Keratinocyte (primary cell): ENCODE results near the gene MIGA1. TPM values are rescaled to one million over a fixed set of nuclear protein-coding genes. Genes with fewer than 3 reads are reported as not detected.
"Not testable (repeated sequence)": the region's sequence is repeated elsewhere in the genome, so short reads cannot be mapped to it uniquely, and the experiment has no call there.

Experiments used
- DNase-seq: peaks from one replicate; pipeline ENCODE4 v3.0.0-alpha.2; 2011; ENCODE audit warnings: low read depth, missing footprints, low spot score
- FAIRE-seq: peaks from 2 replicates; lab custom pipeline; 2011; peaks lifted over from hg19 to GRCh38; lab: Jason Lieb, UNC
- H2AFZ ChIP-seq: 2 replicates; pipeline ENCODE4 v1.6.0; 2012; ENCODE audit warnings: low read length, control low read depth, inconsistent platforms; ENCODE audit not compliant: control insufficient read depth
- H3K27ac ChIP-seq: 2 replicates; pipeline ENCODE4 v1.5.1; 2011; ENCODE audit warnings: low read length; ENCODE audit not compliant: control insufficient read depth, insufficient read depth
- H3K27me3 ChIP-seq: 3 replicates; pipeline ENCODE4 v1.6.0; 2011; ENCODE audit warnings: low read length; ENCODE audit not compliant: control insufficient read depth, insufficient read depth; ENCODE audit errors: extremely low read depth
- H3K36me3 ChIP-seq, 2 experiments: 2 replicates in 1 of 2; 3 replicates in 1 of 2; pipeline ENCODE4 v1.5.1; 2011; ENCODE audit warnings: low read length in 2 of 2, mild to moderate bottlenecking in 1 of 2; ENCODE audit not compliant: control insufficient read depth in 2 of 2, insufficient read depth in 2 of 2; ENCODE audit errors: extremely low read depth in 1 of 2
- H3K4me1 ChIP-seq: 3 replicates; pipeline ENCODE4 v1.5.1; 2011; ENCODE audit warnings: low read length; ENCODE audit not compliant: control insufficient read depth, insufficient read depth; ENCODE audit errors: extremely low read depth
- H3K4me2 ChIP-seq: 3 replicates; pipeline ENCODE4 v1.6.0; 2011; ENCODE audit warnings: low read depth, low read length; ENCODE audit not compliant: control insufficient read depth, insufficient read depth; ENCODE audit errors: extremely low read depth
- H3K4me3 ChIP-seq, 3 experiments: fragments of 200-600 bp in 1 of 3; sonication (generic) in 1 of 3; 2 replicates in 2 of 3; 3 replicates in 1 of 3; pipeline ENCODE4 v1.5.1; 2011 to 2016; ENCODE audit warnings: low read length in 3 of 3, mild to moderate bottlenecking in 3 of 3, control low read depth in 2 of 3, inconsistent platforms in 1 of 3, low read depth in 1 of 3, mixed read lengths in 1 of 3, mixed run types in 1 of 3, moderate library complexity in 1 of 3; ENCODE audit not compliant: control insufficient read depth in 2 of 3, insufficient read depth in 2 of 3; ENCODE audit errors: extremely low read depth in 1 of 3
- H3K79me2 ChIP-seq: 2 replicates; pipeline ENCODE4 v1.6.0; 2012; ENCODE audit warnings: low read length; ENCODE audit not compliant: control insufficient read depth, insufficient read depth
- H3K9ac ChIP-seq: 3 replicates; pipeline ENCODE4 v1.6.0; 2011; ENCODE audit warnings: low read length; ENCODE audit not compliant: control insufficient read depth, insufficient read depth; ENCODE audit errors: extremely low read depth
- H3K9me1 ChIP-seq: 3 replicates; pipeline ENCODE4 v1.6.0; 2011; ENCODE audit warnings: low read length; ENCODE audit not compliant: control insufficient read depth, insufficient read depth; ENCODE audit errors: extremely low read depth
- H3K9me3 ChIP-seq: 2 replicates; pipeline ENCODE4 v1.5.1; 2012; ENCODE audit warnings: low read depth, low read length; ENCODE audit not compliant: control insufficient read depth
- H4K20me1 ChIP-seq: 3 replicates; pipeline ENCODE4 v1.6.0; 2011; ENCODE audit warnings: low read length; ENCODE audit not compliant: control insufficient read depth, insufficient read depth; ENCODE audit errors: extremely low read depth
- CTCF ChIP-seq, 3 experiments: IDR thresholded peaks in 1 of 3; conservative IDR thresholded peaks in 1 of 3; optimal IDR thresholded peaks in 1 of 3; 2 replicates in 2 of 3; 3 replicates in 1 of 3; pipeline versions ENCODE3 to v1.5.1; 2011; ENCODE audit warnings: low read length in 3 of 3, mild to moderate bottlenecking in 3 of 3, moderate library complexity in 2 of 3, control low read depth in 1 of 3, inconsistent platforms in 1 of 3; ENCODE audit not compliant: insufficient read depth in 2 of 3; ENCODE audit errors: extremely low read depth in 1 of 3
- EZH2 ChIP-seq: IDR thresholded peaks from one replicate; pipeline ENCODE4 v1.6.1; 2012; ENCODE audit warnings: inconsistent platforms, mild to moderate bottlenecking, low read length, moderate library complexity
- dilution Hi-C: fragments of 300-500 bp; cut with MboI; formaldehyde crosslinking; loops from one replicate; pipeline ENCODE4 v1.7.0; 2020; ENCODE audit warnings: low sequenced_read_pairs; ENCODE audit not compliant: extremely low pct_ligation_motif_present
- polyA plus RNA-seq, 5 experiments: library from polyadenylated mRNA; depleted of rRNA in 3 of 5; stranded (reverse) in 3 of 5; stranded (forward) in 1 of 5; unstranded in 1 of 5; fragments of >200 nt; gene quantifications; 1 replicate in 1 of 5; 2 replicates in 3 of 5; 3 replicates in 1 of 5; pipeline versions ENCODE4 v1.2.1 to v1.2.3, GENCODE V29; 2011 to 2012; ENCODE audit warnings: missing spikeins in 2 of 5, low read depth in 1 of 5, low replicate concordance in 1 of 5

Gene MIGA1
- polyA plus RNA-seq, 1 donor (not counting 4 experiments of a cell fraction or from before 2014, with no cell fraction given) = 8.5 TPM

GRCh38 chr1:77802026-77802425 is 22.6 kb downstream of the MIGA1 start:
- H4K20me1 ChIP-seq = no peaks in the 10 kb centered on the region
- no peak overlapping the region for H3K27ac ChIP-seq
- H3K36me3 ChIP-seq = peaks cover 0 to 2% of the 10 kb centered on the region in 2 experiments
- no peak overlapping the region for H2AFZ ChIP-seq
- no peaks in the 10 kb centered on the region for H3K79me2 ChIP-seq
- H3K4me1 ChIP-seq = no peaks in the 10 kb centered on the region
- dilution Hi-C loops = no loop called here
- FAIRE-seq (no peak), DNase-seq (no peak)
- no peak overlapping the region for H3K4me3 ChIP-seq
- H3K4me2 ChIP-seq = no peak overlapping the region
- no peak overlapping the region for H3K9ac ChIP-seq
- no peaks in the 10 kb centered on the region for H3K27me3 ChIP-seq
- H3K9me3 ChIP-seq = no peaks in the 10 kb centered on the region
- no peak for TF ChIP-seq CTCF (optimal IDR thresholded peaks at IDR 0.05 in 1 of 3, IDR thresholded peaks at IDR 0.05 in 1 of 3, conservative IDR thresholded peaks at IDR 0.05 in 1 of 3; ENCODE audit: extremely low read depth in 1 of 3, insufficient read depth in 2 of 3, low read length in 3 of 3)
- no peak for TF ChIP-seq EZH2
- H3K9me1 ChIP-seq = no peaks in the 10 kb centered on the region

GRCh38 chr1:77803371-77803770 is 23.9 kb downstream of the MIGA1 start:
- Histone ChIP-seq H3K9me3 (no peaks in the 10 kb centered on the region), H3K4me3 (no peak overlapping the region), H4K20me1 (no peaks in the 10 kb centered on the region), H2AFZ (no peak overlapping the region), H3K79me2 (no peaks in the 10 kb centered on the region), H3K4me2 (no peak overlapping the region), H3K9me1 (no peaks in the 10 kb centered on the region), H3K27me3 (no peaks in the 10 kb centered on the region), H3K4me1 (no peaks in the 10 kb centered on the region), H3K9ac (no peak overlapping the region), H3K36me3 (peaks cover 2% of the 10 kb centered on the region in 2 experiments), H3K27ac (no peak overlapping the region)
- DNase-seq = no peak
- dilution Hi-C loops = no loop called here
- FAIRE-seq = no peak
- TF ChIP-seq EZH2 = no peak
- no peak for TF ChIP-seq CTCF (optimal IDR thresholded peaks at IDR 0.05 in 1 of 3, IDR thresholded peaks at IDR 0.05 in 1 of 3, conservative IDR thresholded peaks at IDR 0.05 in 1 of 3; ENCODE audit: extremely low read depth in 1 of 3, insufficient read depth in 2 of 3, low read length in 3 of 3)

GRCh38 chr1:77809787-77810462 is 30.5 kb downstream of the MIGA1 start:
- H2AFZ ChIP-seq, FAIRE-seq, H3K79me2 ChIP-seq, H3K27me3 ChIP-seq, H3K4me3 ChIP-seq, H3K9me3 ChIP-seq, H3K9me1 ChIP-seq, DNase-seq, H3K4me1 ChIP-seq, H3K36me3 ChIP-seq, H3K27ac ChIP-seq, dilution Hi-C loops, H4K20me1 ChIP-seq, H3K4me2 ChIP-seq, H3K9ac ChIP-seq: not testable (repeated sequence)

- H3K27ac ChIP-seq, FAIRE-seq, DNase-seq, H2AFZ ChIP-seq, H3K79me2 ChIP-seq, H3K9me1 ChIP-seq, H3K36me3 ChIP-seq, H3K4me1 ChIP-seq, H3K27me3 ChIP-seq, H3K9me3 ChIP-seq, dilution Hi-C loops, H3K4me3 ChIP-seq, H3K9ac ChIP-seq, H4K20me1 ChIP-seq, H3K4me2 ChIP-seq: not testable (repeated sequence)
Observed at GRCh38 chr1:77811589-77811988, 32.1 kb downstream of the MIGA1 start.
